Endodermal cell (in vitro differentiated cells): Measurements from ENCODE around the gene PIP5K1B. TPM values are rescaled to one million over a fixed set of nuclear protein-coding genes. Genes with fewer than 3 reads are reported as not detected.

Source experiments
- DNase-seq: peaks from one replicate; pipeline ENCODE4 v3.0.0-alpha.2; 2017
- H3K27ac ChIP-seq: 2 replicates; pipeline ENCODE4 v1.5.1; 2013; ENCODE audit warnings: mild to moderate bottlenecking, low read depth, low read length, moderate library complexity
- H3K27me3 ChIP-seq: 2 replicates; pipeline ENCODE4 v1.6.1; 2013; ENCODE audit warnings: mild to moderate bottlenecking, low read length, moderate library complexity; ENCODE audit not compliant: insufficient read depth, control insufficient read depth, poor library complexity, severe bottlenecking
- H3K36me3 ChIP-seq: 2 replicates; pipeline ENCODE4 v1.7.0; 2013; ENCODE audit warnings: mild to moderate bottlenecking, low read length, moderate library complexity; ENCODE audit not compliant: control insufficient read depth, insufficient read depth
- H3K4me1 ChIP-seq: one replicate; pipeline ENCODE4 v1.7.0; 2013; ENCODE audit warnings: low read length; ENCODE audit not compliant: control insufficient read depth, insufficient read depth
- H3K4me3 ChIP-seq: 2 replicates; pipeline ENCODE4 v1.5.1; 2013; ENCODE audit warnings: mild to moderate bottlenecking, low read length, moderate library complexity
- H3K9ac ChIP-seq: 2 replicates; pipeline ENCODE4 v1.6.1; 2013; ENCODE audit warnings: mild to moderate bottlenecking, low read length, moderate library complexity; ENCODE audit not compliant: poor library complexity, severe bottlenecking; ENCODE audit errors: extremely low read depth
- H3K9me3 ChIP-seq: 2 replicates; pipeline ENCODE4 v1.6.1; 2013; ENCODE audit warnings: mild to moderate bottlenecking, low read length, moderate library complexity; ENCODE audit not compliant: control insufficient read depth
- H3K27ac Mint-ChIP-seq: 2 replicates; pipeline ENCODE4 v1.8.0; 2020; ENCODE audit warnings: mixed read lengths
- H3K27me3 Mint-ChIP-seq: 2 replicates; pipeline ENCODE4 v1.8.0; 2021; ENCODE audit warnings: mild to moderate bottlenecking, mixed read lengths; ENCODE audit not compliant: insufficient read depth
- H3K36me3 Mint-ChIP-seq: 2 replicates; pipeline ENCODE4 v1.8.0; 2020; ENCODE audit warnings: low read depth, mixed read lengths
- H3K4me1 Mint-ChIP-seq: 2 replicates; pipeline ENCODE4 v1.8.0; 2020; ENCODE audit warnings: mixed read lengths
- H3K4me3 Mint-ChIP-seq: 2 replicates; pipeline ENCODE4 v1.8.0; 2020; ENCODE audit warnings: mild to moderate bottlenecking, moderate library complexity, mixed read lengths
- H3K9me3 Mint-ChIP-seq: 2 replicates; pipeline ENCODE4 v1.8.0; 2020; ENCODE audit warnings: mild to moderate bottlenecking, mixed read lengths
- CTCF ChIP-seq: fragments of 200-600 bp; sonication (generic); conservative IDR thresholded peaks from 2 replicates; pipeline ENCODE4 v1.5.0; 2021; ENCODE audit warnings: antibody characterized with exemption, mild to moderate bottlenecking
- WGBS, 2 experiments: methylation state at CpG; one replicate each; pipeline versions ENCODE4 v1.1.5 to v1.1.7; 2013; ENCODE audit warnings: missing lambda C conversion rate in 2 of 2, mixed read lengths in 1 of 2; ENCODE audit not compliant: insufficient coverage in 1 of 2, insufficient read length in 1 of 2; 5-methylcytosine and 5-hydroxymethylcytosine counted together
- total RNA-seq, 2 donors: library from RNA; stranded (reverse); fragmentation: NEBNext Ultra II Directional in 1 of 2; extraction: Animal tissue kit (Norgen Biotek cat#: 25700) in 1 of 2; gene quantifications; 2 replicates in 1 of 2; 3 replicates in 1 of 2; pipeline ENCODE4 v1.2.1, GENCODE V29; 2021

PIP5K1B gene
- total RNA-seq, 2 donors from 2014 or later = 8.5 to 10.2 TPM

- Mint-ChIP-seq H3K27me3 (peaks cover 4% of the 10 kb centered on the region), H3K4me1 (peaks cover 25% of the 10 kb centered on the region), H3K27ac (no peak overlapping the region), H3K4me3 (no peak overlapping the region), H3K36me3 (no peaks in the 10 kb centered on the region), H3K9me3 (no peaks in the 10 kb centered on the region)
- Histone ChIP-seq H3K4me1 (no peaks in the 10 kb centered on the region), H3K4me3 (no peak overlapping the region), H3K27ac (no peak overlapping the region), H3K36me3 (no peaks in the 10 kb centered on the region), H3K9me3 (no peaks in the 10 kb centered on the region), H3K27me3 (no peaks in the 10 kb centered on the region), H3K9ac (no peak overlapping the region)
- no peak for TF ChIP-seq CTCF
- WGBS, 2 experiments = 80% methylated on average over 1 to 3 of the region's 3 CpGs
- no peak for DNase-seq
Observed at GRCh38 chr9:68859347-68859746, 154.3 kb downstream of the PIP5K1B start.

GRCh38 chr9:68860419-68860818 lies 155.4 kb downstream of the PIP5K1B start:
- TF ChIP-seq CTCF = no peak
- H3K4me1 Mint-ChIP-seq = peaks cover 25% of the 10 kb centered on the region
- Histone ChIP-seq H3K9me3 (no peaks in the 10 kb centered on the region), H3K36me3 (peaks cover 2% of the 10 kb centered on the region), H3K9ac (no peak overlapping the region), H3K4me1 (no peaks in the 10 kb centered on the region), H3K27ac (no peak overlapping the region), H3K4me3 (no peak overlapping the region), H3K27me3 (no peaks in the 10 kb centered on the region)
- 95 to 100% methylated on average over 1 to 4 of the region's 4 CpGs for WGBS, 2 experiments
- no peak for DNase-seq
- peaks cover 3% of the 10 kb centered on the region for H3K36me3 Mint-ChIP-seq
- no peak overlapping the region for H3K4me3 Mint-ChIP-seq
- H3K9me3 Mint-ChIP-seq = no peaks in the 10 kb centered on the region
- H3K27ac Mint-ChIP-seq = no peak overlapping the region
- peaks cover 1% of the 10 kb centered on the region for H3K27me3 Mint-ChIP-seq

GRCh38 chr9:68861436-68861835 lies 156.4 kb downstream of the PIP5K1B start:
- no peak overlapping the region for H3K27ac ChIP-seq
- peaks cover 8% of the 10 kb centered on the region for H3K36me3 ChIP-seq
- no peaks in the 10 kb centered on the region for H3K9me3 ChIP-seq
- H3K27me3 Mint-ChIP-seq = no peaks in the 10 kb centered on the region
- H3K9me3 Mint-ChIP-seq = no peaks in the 10 kb centered on the region
- WGBS, 2 experiments = 91 to 94% methylated on average over 9 of the region's 9 CpGs
- H3K27ac Mint-ChIP-seq = no peak overlapping the region
- no peak overlapping the region for H3K4me3 ChIP-seq
- DNase-seq = no peak
- H3K27me3 ChIP-seq = no peaks in the 10 kb centered on the region
- peaks cover 20% of the 10 kb centered on the region for H3K4me1 Mint-ChIP-seq
- H3K4me1 ChIP-seq = no peaks in the 10 kb centered on the region
- peaks cover 8% of the 10 kb centered on the region for H3K36me3 Mint-ChIP-seq
- no peak overlapping the region for H3K9ac ChIP-seq
- H3K4me3 Mint-ChIP-seq = no peak overlapping the region
- TF ChIP-seq CTCF = no peak
